Activated CD4-positive, alpha-beta memory T cell treated with anti-CD3 and anti-CD28 coated beads, Interleukin-2, amount 10 ng/mL, durations not matched to agents 7 days and 5 days (primary cell): ENCODE measurements around the gene NOC3L. TPM values are rescaled to one million over a fixed set of nuclear protein-coding genes. Genes with fewer than 3 reads are reported as not detected.

Experiments used
- CTCF ChIA-PET: fragments of 350-600 bp; sonication (Branson Sonifier 250); formaldehyde crosslinking; loops from one replicate; lab custom pipeline; 2021; ENCODE audit warnings: antibody characterized with exemption, inconsistent platforms; lab: Charles Lee
- POLR2A ChIA-PET: fragments of 350-600 bp; sonication (Branson Sonifier 250); formaldehyde crosslinking; loops from one replicate; lab custom pipeline; 2021; ENCODE audit warnings: antibody characterized with exemption; lab: Charles Lee
- DNase-seq: peaks from one replicate; pipeline ENCODE4 v3.0.0-alpha.2; 2020
- H3K27ac Mint-ChIP-seq: one replicate; pipeline ENCODE4 v1.8.0; 2021; ENCODE audit warnings: mild to moderate bottlenecking, mixed read lengths
- H3K27me3 Mint-ChIP-seq: one replicate; pipeline ENCODE4 v1.8.0; 2021; ENCODE audit warnings: mixed read lengths
- H3K36me3 Mint-ChIP-seq: one replicate; pipeline ENCODE4 v1.8.0; 2021; ENCODE audit warnings: low read depth, mixed read lengths
- H3K4me1 Mint-ChIP-seq: one replicate; pipeline ENCODE4 v1.8.0; 2021; ENCODE audit warnings: mixed read lengths
- H3K4me3 Mint-ChIP-seq: one replicate; pipeline ENCODE4 v1.8.0; 2021; ENCODE audit warnings: mild to moderate bottlenecking, mixed read lengths
- H3K9me3 Mint-ChIP-seq: one replicate; pipeline ENCODE4 v1.8.0; 2021; ENCODE audit warnings: mixed read lengths
- total RNA-seq, 2 experiments: library from RNA; stranded (reverse); gene quantifications; one replicate each; pipeline ENCODE4 v1.2.3, GENCODE V29; 2021

NOC3L gene, protein sequence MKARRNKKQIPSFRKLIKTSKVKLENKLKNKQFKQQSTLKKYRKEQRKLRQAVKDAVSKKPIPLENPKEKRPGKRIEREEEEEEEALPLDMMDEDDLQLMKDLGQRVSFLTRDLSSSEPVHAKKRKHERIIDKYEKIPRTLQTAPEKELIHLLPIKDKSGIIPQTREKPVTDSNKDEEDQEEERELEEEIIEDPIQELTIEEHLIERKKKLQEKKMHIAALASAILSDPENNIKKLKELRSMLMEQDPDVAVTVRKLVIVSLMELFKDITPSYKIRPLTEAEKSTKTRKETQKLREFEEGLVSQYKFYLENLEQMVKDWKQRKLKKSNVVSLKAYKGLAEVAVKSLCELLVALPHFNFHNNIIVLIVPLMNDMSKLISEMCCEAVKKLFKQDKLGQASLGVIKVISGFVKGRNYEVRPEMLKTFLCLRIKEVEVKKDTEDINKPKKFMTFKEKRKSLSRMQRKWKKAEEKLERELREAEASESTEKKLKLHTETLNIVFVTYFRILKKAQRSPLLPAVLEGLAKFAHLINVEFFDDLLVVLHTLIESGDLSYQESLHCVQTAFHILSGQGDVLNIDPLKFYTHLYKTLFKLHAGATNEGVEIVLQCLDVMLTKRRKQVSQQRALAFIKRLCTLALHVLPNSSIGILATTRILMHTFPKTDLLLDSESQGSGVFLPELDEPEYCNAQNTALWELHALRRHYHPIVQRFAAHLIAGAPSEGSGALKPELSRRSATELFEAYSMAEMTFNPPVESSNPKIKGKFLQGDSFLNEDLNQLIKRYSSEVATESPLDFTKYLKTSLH
- 10 to 100 TPM; 18.6 TPM for total RNA-seq

DNA sequence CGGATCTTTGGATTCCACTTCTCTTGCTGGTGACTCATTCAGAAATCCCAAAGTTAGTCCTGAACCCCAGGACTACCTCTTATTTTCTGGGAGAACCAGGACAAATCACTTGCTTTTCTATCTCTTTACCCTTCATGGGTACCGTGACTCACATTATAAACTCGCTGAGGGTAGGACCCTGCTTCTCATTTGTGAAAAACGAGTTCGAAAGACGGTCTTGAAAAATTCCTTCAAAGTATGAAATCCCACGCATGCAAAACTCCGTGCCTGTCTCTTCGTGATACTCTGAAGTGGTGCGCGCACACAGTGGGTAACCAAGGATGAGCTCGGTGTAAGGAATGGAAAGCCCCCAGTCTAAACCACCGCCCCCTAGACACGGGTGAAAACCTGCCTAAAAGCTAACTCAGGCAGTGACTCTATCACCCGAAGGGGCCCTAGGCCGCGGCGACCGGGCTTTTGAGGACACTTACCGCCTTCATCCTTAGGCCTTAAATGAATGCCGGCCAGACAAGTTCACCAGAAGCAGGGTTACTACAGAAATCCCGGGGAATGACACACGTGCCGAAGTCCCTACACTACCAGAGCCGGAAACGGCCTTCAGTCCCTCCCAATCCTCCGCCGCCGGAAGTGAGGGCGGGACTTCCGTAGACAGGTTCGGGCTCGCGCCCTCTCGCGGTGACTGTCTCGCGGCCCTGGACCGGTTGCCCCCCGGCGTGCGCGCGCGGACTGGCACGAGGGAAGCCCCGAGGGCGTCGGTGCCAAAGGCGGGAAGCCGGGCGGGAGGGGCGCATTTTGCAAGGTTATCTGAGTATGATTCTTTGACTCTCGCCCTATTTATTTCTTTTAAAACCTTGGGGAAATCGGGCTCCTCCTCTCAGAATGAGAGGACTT lies at the start of gene NOC3L:
Gene NOC3L (minus strand): TSS at position 580 of the 891 bp plus-strand sequence. CDS start 101 bp downstream, at position 479.
- H3K9me3 Mint-ChIP-seq, result no peaks in the 10 kb centered on the region
- DNase-seq, result peak; percentile 94
- peaks cover 14% of the 10 kb centered on the region for H3K27me3 Mint-ChIP-seq
- H3K4me3 Mint-ChIP-seq, result peak within 1 kb of the TSS; percentile 96
- ChIA-PET CTCF (interaction anchor here (0.9 to 2.8 kb wide), 6 partner anchors 21 to 182 kb away, joined by 3 to 16 read pairs (median 6); partner anchors contain the start of gene TBC1D12), POLR2A (interaction anchor here (1.5 to 1.6 kb wide), 3 partner anchors 8 to 183 kb away, joined by 4 read pairs; partner anchors contain the start of gene HELLS)
- peaks cover 34% of the 10 kb centered on the region for H3K36me3 Mint-ChIP-seq
- peaks cover 45% of the 10 kb centered on the region for H3K4me1 Mint-ChIP-seq
- H3K27ac Mint-ChIP-seq, result peak within 1 kb of the TSS; percentile 80

DNA sequence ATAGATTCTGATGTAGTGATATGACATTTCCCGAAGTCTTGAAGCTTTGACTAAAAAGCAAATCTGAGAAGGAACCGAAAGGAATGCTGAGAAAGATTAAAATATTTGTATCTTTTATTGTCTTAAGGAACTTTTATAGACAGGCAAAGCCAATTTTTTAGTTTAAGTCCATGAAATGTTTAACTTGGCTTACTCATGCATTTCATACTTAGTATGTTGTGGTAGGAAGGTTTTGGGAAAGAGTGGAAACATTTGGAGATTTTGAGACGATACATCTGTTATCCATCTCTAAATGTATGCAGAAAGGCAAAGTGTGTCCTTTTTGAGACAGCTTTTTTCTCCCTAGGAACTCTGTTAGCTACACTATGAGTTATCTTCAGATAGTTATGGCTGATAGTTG lies 49.7 kb upstream of the NOC3L start:
- H3K9me3 Mint-ChIP-seq, result no peaks in the 10 kb centered on the region
- no peak overlapping the region for H3K27ac Mint-ChIP-seq
- no peak overlapping the region for H3K4me3 Mint-ChIP-seq
- CTCF ChIA-PET, result no interaction called here
- peaks cover 35% of the 10 kb centered on the region for H3K27me3 Mint-ChIP-seq
- no peaks in the 10 kb centered on the region for H3K36me3 Mint-ChIP-seq
- DNase-seq, result no peak
- POLR2A ChIA-PET, result no interaction called here
- H3K4me1 Mint-ChIP-seq, result no peaks in the 10 kb centered on the region

DNA sequence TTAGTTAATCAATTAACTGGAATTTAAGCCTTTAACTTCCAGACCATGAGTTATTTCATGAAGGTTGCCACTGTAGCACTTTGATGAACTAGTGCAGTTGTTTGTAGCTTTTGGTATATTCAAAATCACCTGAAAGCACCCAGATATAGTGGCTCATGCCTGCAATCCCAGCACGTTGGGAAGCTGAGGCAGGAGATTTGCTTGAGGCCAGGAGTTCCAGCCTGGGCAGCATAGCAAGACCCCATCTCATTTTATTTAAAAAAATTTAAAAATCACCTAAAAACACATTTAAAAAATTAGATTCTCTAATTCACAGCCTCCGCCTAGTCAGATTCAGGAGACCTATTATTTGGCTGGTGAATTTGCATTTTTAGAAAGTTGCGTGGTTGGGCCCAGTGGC lies 48.6 kb upstream of the NOC3L start:
- no peaks in the 10 kb centered on the region for H3K4me1 Mint-ChIP-seq
- no peak for DNase-seq
- ChIA-PET CTCF (interaction anchor here (1.5 kb wide), 1 partner anchor 33 kb away, joined by 3 read pairs; no protein-coding TSS in a partner anchor), POLR2A (no interaction called here)
- peaks cover 44% of the 10 kb centered on the region for H3K27me3 Mint-ChIP-seq
- H3K9me3 Mint-ChIP-seq, result no peaks in the 10 kb centered on the region
- H3K27ac Mint-ChIP-seq, result no peak overlapping the region
- H3K36me3 Mint-ChIP-seq, result no peaks in the 10 kb centered on the region
- no peak overlapping the region for H3K4me3 Mint-ChIP-seq

DNA sequence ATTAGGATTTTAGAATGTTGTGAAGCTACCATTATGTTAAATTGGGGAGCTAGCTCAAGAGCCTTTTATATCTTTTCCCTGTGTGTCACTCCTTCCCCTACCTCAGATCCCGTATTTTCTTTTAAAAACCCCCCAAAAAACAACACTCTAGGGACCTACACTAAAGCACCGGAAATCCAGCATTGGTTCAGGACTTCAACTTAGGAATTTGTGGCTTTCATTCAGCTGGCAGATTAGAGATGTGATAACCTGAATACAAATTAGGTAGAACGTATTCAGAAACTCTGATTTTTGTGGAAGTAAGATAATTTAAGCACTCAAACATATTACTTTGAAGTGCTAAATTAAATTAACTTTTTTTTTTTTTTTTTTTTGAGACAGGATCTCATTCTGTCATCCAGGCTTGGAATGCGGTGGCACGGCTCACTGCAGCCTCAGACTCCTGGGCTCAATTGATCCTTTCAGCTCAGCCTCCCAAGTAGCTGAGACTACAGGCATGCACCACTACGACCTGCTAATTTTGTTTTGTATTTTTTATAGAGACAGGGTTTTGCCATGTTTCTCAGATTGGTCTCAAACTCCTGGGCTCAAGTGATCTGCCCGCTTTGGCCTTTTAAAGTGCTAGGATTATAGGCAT lies 46.4 kb upstream of the NOC3L start:
- POLR2A ChIA-PET, result no interaction called here
- H3K27ac Mint-ChIP-seq, result no peak overlapping the region
- H3K9me3 Mint-ChIP-seq, result no peaks in the 10 kb centered on the region
- CTCF ChIA-PET, result interaction anchor here (0.7 kb wide), 1 partner anchor 47 kb away, joined by 3 read pairs; no protein-coding TSS in a partner anchor
- H3K4me3 Mint-ChIP-seq, result no peak overlapping the region
- peaks cover 51% of the 10 kb centered on the region for H3K27me3 Mint-ChIP-seq
- no peaks in the 10 kb centered on the region for H3K4me1 Mint-ChIP-seq
- no peaks in the 10 kb centered on the region for H3K36me3 Mint-ChIP-seq
- no peak for DNase-seq

DNA sequence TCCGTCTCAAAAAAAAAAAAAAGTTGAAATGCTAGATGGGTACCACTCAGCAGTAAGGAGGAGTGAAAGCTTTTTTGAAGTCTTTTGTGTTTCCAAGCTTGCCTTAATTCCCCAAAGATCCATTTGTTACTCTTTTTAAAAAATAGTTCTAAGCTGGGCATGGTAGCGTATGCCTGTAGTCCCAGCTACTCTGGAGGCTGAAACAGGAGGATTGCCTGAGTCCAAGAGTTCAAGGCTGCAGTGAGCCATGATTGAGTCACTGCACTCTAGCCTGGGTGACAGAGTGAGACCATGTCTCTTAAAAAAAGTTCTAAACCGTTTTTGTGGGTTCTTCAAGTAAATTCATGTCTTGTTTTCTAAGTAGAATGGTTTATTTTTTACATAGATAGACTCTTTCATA lies 44.9 kb upstream of the NOC3L start:
- Mint-ChIP-seq H3K4me1 (peaks cover 6% of the 10 kb centered on the region), H3K4me3 (no peak overlapping the region), H3K27me3 (peaks cover 54% of the 10 kb centered on the region), H3K9me3 (no peaks in the 10 kb centered on the region), H3K36me3 (no peaks in the 10 kb centered on the region), H3K27ac (no peak overlapping the region)
- POLR2A ChIA-PET, result no interaction called here
- CTCF ChIA-PET, result interaction anchor here (1.0 kb wide), 1 partner anchor 41 kb away, joined by 3 read pairs; no protein-coding TSS in a partner anchor
- no peak for DNase-seq

DNA sequence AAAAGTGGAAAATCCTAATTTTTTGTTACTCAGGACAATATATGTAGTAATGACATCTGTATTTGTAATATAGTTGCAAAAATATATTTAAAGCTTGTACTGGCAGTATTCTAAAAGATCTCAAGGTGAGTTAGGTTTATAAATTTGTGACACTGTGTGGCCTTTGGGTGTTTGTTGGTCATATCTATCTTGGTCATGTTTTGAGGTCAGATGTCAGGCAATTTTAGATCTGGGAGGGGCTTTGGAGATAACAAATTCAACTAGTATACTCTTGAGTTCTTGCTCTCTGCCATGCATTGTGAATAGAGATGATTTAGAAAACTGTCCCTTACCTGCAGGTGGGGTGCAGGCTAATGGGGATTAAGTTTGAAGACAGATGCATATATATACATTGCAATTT lies 42.7 kb upstream of the NOC3L start:
- ChIA-PET CTCF (interaction anchor here (0.7 kb wide), 1 partner anchor 32 kb away, joined by 3 read pairs; no protein-coding TSS in a partner anchor), POLR2A (no interaction called here)
- no peaks in the 10 kb centered on the region for H3K36me3 Mint-ChIP-seq
- H3K4me3 Mint-ChIP-seq, result no peak overlapping the region
- H3K27me3 Mint-ChIP-seq, result peaks cover 58% of the 10 kb centered on the region
- H3K4me1 Mint-ChIP-seq, result peaks cover 8% of the 10 kb centered on the region
- no peak overlapping the region for H3K27ac Mint-ChIP-seq
- no peaks in the 10 kb centered on the region for H3K9me3 Mint-ChIP-seq
- no peak for DNase-seq

DNA sequence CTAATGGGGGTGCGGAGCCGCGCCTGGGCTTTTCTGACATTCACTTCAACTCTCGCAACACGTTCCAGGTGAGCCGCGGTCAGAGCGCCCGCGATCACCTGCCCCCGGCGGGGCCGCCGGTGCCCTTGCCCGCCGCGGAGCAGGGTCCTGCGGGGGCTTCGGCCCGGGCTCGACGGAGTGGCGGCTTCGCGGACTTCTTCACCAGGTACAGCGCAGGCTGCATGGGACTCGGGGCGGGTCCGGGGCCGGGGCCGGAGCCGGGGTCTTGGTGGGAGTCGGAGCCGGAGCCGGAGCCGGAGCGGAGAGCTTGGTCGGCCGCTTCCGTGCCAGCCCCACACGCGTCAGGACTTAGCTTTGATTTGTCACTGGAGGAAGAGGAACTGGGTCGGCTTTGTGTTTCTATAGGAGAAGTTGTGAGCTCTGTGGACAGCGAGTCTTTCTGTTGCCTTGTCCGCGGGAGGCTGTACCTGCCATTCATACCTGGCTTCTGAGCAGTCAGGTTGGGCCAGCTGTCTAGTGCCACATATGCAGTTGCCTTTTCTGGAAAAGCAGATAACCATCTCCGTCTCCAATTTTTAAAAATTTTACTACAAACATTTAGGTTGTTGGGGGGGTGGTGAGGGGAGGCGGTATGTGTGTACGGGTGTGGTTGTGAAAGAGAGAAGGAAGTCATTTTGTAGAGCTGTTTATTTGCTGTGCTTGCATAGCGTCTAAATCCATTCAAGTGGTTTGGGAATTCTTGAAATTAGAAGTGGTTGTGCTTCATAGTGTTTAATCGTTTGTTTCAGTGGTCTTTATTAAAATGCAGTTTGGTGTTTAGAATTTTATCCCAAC lies 40.9 kb upstream of the NOC3L start:
- H3K27me3 Mint-ChIP-seq, result peaks cover 64% of the 10 kb centered on the region
- no peaks in the 10 kb centered on the region for H3K36me3 Mint-ChIP-seq
- peak; percentile 28 for DNase-seq
- POLR2A ChIA-PET, result interaction anchor here (1.2 kb wide), 1 partner anchor 40 kb away, joined by 3 read pairs; no protein-coding TSS in a partner anchor
- CTCF ChIA-PET, result interaction anchor here (2.0 kb wide), 1 partner anchor 41 kb away, joined by 11 read pairs; the partner anchor contains the start of gene NOC3L
- no peak overlapping the region for H3K27ac Mint-ChIP-seq
- peak overlapping the region; percentile 72 for H3K4me3 Mint-ChIP-seq
- peaks cover 8% of the 10 kb centered on the region for H3K4me1 Mint-ChIP-seq
- no peaks in the 10 kb centered on the region for H3K9me3 Mint-ChIP-seq

DNA sequence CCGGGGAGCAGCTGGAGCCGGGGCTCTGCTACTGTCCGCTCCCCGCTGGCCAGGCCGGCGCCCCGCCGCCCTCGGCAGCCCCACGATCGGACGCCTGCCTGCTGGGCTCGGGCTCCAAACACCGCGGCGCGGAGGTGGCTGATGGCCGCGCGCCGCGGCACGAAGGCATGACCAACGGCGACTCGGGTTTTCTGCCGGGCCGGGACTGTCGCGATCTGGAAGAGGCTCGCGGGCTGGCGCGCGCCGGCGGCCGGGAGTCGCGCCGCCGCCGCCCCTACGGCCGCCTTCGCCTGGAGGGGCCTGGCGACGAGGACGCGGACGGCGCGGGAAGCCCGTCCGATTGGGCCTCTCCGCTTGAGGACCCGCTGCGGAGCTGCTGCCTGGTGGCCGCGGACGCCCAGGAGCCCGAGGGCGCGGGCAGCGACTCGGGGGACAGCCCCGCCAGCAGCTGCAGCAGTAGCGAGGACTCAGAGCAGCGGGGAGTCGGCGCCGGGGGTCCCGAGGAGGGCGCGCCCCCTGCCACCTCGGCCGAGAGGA lies 40.2 kb upstream of the NOC3L start:
- Mint-ChIP-seq H3K4me3 (peak overlapping the region; percentile 24), H3K36me3 (no peaks in the 10 kb centered on the region), H3K9me3 (no peaks in the 10 kb centered on the region), H3K4me1 (peaks cover 8% of the 10 kb centered on the region), H3K27me3 (peaks cover 63% of the 10 kb centered on the region), H3K27ac (no peak overlapping the region)
- DNase-seq, result no peak
- POLR2A ChIA-PET, result interaction anchor here (1.2 kb wide), 1 partner anchor 39 kb away, joined by 3 read pairs; no protein-coding TSS in a partner anchor
- CTCF ChIA-PET, result interaction anchor here (1.3 to 2.0 kb wide), 2 partner anchors 40 to 41 kb away, joined by 8 to 11 read pairs; partner anchors contain the start of gene NOC3L

DNA sequence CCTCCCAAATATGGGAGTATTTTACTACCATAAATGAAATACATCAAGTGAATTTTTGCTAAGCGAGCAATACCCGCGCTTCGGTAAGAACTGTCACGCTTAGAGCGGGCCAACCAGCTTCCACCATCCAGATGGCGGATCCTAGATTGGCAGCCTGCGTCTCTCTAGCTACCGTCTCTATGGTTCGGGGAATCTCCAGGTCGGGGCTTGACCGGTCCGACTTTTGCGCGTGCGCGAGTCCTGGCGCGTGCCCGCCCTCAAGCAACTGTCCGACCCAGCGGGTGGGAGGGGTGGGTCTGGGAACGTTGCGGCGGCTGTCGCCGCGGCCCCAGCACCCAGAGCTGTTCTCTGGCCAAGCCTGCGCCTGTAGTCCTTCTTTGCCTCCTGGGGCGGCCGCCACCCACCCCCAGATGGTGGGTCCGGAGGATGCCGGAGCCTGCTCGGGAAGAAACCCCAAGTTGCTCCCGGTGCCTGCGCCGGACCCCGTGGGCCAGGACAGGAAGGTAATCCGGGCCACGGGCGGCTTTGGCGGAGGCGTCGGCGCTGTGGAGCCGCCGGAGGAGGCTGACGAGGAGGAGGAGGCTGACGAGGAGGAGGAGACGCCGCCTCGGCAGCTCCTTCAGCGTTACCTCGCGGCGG lies 39.6 kb upstream of the NOC3L start, which contains the start of gene TBC1D12:
Gene TBC1D12 (plus strand): TSS at position 338 of the 639 bp plus-strand sequence. CDS start 73 bp downstream, at position 411.
- peaks cover 60% of the 10 kb centered on the region for H3K27me3 Mint-ChIP-seq
- CTCF ChIA-PET, result interaction anchor here (0.7 to 2.0 kb wide), 3 partner anchors 40 to 42 kb away, joined by 4 to 11 read pairs (median 8); partner anchors contain the start of gene NOC3L
- POLR2A ChIA-PET, result no interaction called here

DNA sequence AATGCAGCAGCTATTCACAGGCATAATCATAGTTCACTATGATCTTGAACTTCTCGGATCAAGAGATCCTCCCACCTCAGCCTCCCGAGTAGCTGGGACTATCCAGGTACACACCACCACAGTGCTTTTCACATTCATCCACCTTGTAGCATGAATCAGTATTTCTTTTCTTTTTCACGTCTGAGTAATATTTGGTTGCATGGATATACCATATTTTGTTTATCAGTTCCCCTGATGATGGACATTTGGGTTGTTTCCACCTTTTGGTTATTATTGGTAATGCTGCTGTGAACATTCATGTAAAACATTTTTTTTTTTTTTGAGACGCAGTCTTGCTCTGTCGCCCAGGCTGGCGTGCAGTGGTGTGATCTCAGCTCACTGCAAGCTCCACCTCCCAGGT lies 36.0 kb upstream of the NOC3L start:
- Mint-ChIP-seq H3K9me3 (no peaks in the 10 kb centered on the region), H3K4me3 (no peak overlapping the region), H3K27me3 (peaks cover 38% of the 10 kb centered on the region), H3K4me1 (peaks cover 6% of the 10 kb centered on the region), H3K36me3 (no peaks in the 10 kb centered on the region), H3K27ac (no peak overlapping the region)
- no peak for DNase-seq
- ChIA-PET CTCF (no interaction called here), POLR2A (no interaction called here)

More for the DNA sequence above, 39.6 kb upstream of the NOC3L start, which contains the start of gene TBC1D12:
- no peaks in the 10 kb centered on the region for H3K36me3 Mint-ChIP-seq
- peak; percentile 36 for DNase-seq
- no peaks in the 10 kb centered on the region for H3K9me3 Mint-ChIP-seq
- H3K4me1 Mint-ChIP-seq, result peaks cover 8% of the 10 kb centered on the region
- no peak within 1 kb of the TSS for H3K27ac Mint-ChIP-seq
- H3K4me3 Mint-ChIP-seq, result peak within 1 kb of the TSS; percentile 72
